Measurements from ENCODE around the gene PLVAP. TPM values are rescaled to one million over a fixed set of nuclear protein-coding genes. Genes with fewer than 3 reads are reported as not detected.
A peak's percentile ranks its signal among the peaks of the same experiment; 100 is the strongest.

PLVAP gene
- total and polyA plus RNA-seq, 3 experiments from 2014 or later, result not detected

- H3K27ac Mint-ChIP-seq, result no peak overlapping the region
- DNase-seq, result peak in 1 of 5 donors; percentile 15
- ChIA-PET CTCF (interaction anchor here (0.6 to 4.0 kb wide), 11 partner anchors 16 to 265 kb away, joined by 3 to 21 read pairs (median 3); partner anchors contain the start of genes BST2 and NXNL1), POLR2A (interaction anchor here (0.9 kb wide), 1 partner anchor 88 kb away, joined by 3 read pairs; no protein-coding TSS in a partner anchor)
- H3K9me3 Mint-ChIP-seq, result peaks cover 0 to 2% (median 0%) of the 10 kb centered on the region in 5 donors
- H3K27me3 Mint-ChIP-seq, result peaks cover 0 to 2% of the 10 kb centered on the region in 2 donors
- H3K4me3 Mint-ChIP-seq, result peak overlapping the region; percentile 16 to 94 (median 89)
- H3K4me1 Mint-ChIP-seq, result peaks cover 13 to 26% (median 18%) of the 10 kb centered on the region in 3 donors
- H3K27me3 ChIP-seq (ENCODE audit: insufficient read depth, low read length, poor library complexity, severe bottlenecking), result no peaks in the 10 kb centered on the region
- no peaks in the 10 kb centered on the region for H3K36me3 Mint-ChIP-seq
- no peak overlapping the region for H3K27ac ChIP-seq (ENCODE audit: low read depth, low read length)
- H3K9me3 ChIP-seq (ENCODE audit: low read length), result no peaks in the 10 kb centered on the region
- peak overlapping the region; percentile 64 for H3K4me3 ChIP-seq (ENCODE audit: low read length)
- H3K4me1 ChIP-seq (ENCODE audit: insufficient read depth, low read length), result peaks cover 18% of the 10 kb centered on the region
- no peaks in the 10 kb centered on the region for H3K36me3 ChIP-seq (ENCODE audit: insufficient read depth, low read length)
Measured at GRCh38 chr19:17389957-17390664, 13.0 kb upstream of the PLVAP start.

GRCh38 chr19:17389288-17389687 is 12.1 kb upstream of the PLVAP start:
- Mint-ChIP-seq H3K36me3 (no peaks in the 10 kb centered on the region), H3K4me3 (peak overlapping the region in 2 of 7 donors; percentile 8 to 24), H3K4me1 (peaks cover 10 to 22% (median 13%) of the 10 kb centered on the region in 3 donors), H3K9me3 (peaks cover 0 to 2% (median 0%) of the 10 kb centered on the region in 5 donors), H3K27me3 (peaks cover 0 to 2% of the 10 kb centered on the region in 2 donors), H3K27ac (no peak overlapping the region)
- POLR2A ChIA-PET, result no interaction called here
- no peaks in the 10 kb centered on the region for H3K9me3 ChIP-seq (ENCODE audit: low read length)
- peaks cover 9% of the 10 kb centered on the region for H3K4me1 ChIP-seq (ENCODE audit: insufficient read depth, low read length)
- no peaks in the 10 kb centered on the region for H3K27me3 ChIP-seq (ENCODE audit: insufficient read depth, low read length, poor library complexity, severe bottlenecking)
- H3K27ac ChIP-seq (ENCODE audit: low read depth, low read length), result no peak overlapping the region
- H3K4me3 ChIP-seq (ENCODE audit: low read length), result no peak overlapping the region
- no peak for DNase-seq
- no peaks in the 10 kb centered on the region for H3K36me3 ChIP-seq (ENCODE audit: insufficient read depth, low read length)
- CTCF ChIA-PET, result interaction anchor here (0.9 to 4.0 kb wide), 13 partner anchors 14 to 264 kb away, joined by 3 to 21 read pairs (median 4); partner anchors contain the start of genes BST2 and NXNL1

GRCh38 chr19:17385878-17386611 is 8.9 kb upstream of the PLVAP start:
- Histone ChIP-seq H3K4me3 (ENCODE audit: low read length) (no peak overlapping the region), H3K27ac (ENCODE audit: low read depth, low read length) (no peak overlapping the region), H3K4me1 (ENCODE audit: insufficient read depth, low read length) (peaks cover 4% of the 10 kb centered on the region), H3K36me3 (ENCODE audit: insufficient read depth, low read length) (no peaks in the 10 kb centered on the region), H3K9me3 (ENCODE audit: low read length) (no peaks in the 10 kb centered on the region), H3K27me3 (ENCODE audit: insufficient read depth, low read length, poor library complexity, severe bottlenecking) (no peaks in the 10 kb centered on the region)
- Mint-ChIP-seq H3K4me3 (no peak overlapping the region), H3K9me3 (peaks cover 0 to 2% (median 0%) of the 10 kb centered on the region in 5 donors), H3K27me3 (no peaks in the 10 kb centered on the region), H3K4me1 (peaks cover 8 to 14% (median 11%) of the 10 kb centered on the region in 3 donors), H3K27ac (no peak overlapping the region), H3K36me3 (no peaks in the 10 kb centered on the region)
- CTCF ChIA-PET, result interaction anchor here (0.6 to 3.5 kb wide), 19 partner anchors 10 to 125 kb away, joined by 3 to 15 read pairs (median 4); partner anchors contain the start of genes ABHD8 and BST2
- POLR2A ChIA-PET, result interaction anchor here (0.6 to 0.7 kb wide), 2 partner anchors 72 to 141 kb away, joined by 3 read pairs; no protein-coding TSS in a partner anchor
- DNase-seq, result peak; percentile 37 to 69 (median 40)

GRCh38 chr19:17380426-17381138 is 3.4 kb upstream of the PLVAP start:
- H3K27me3 Mint-ChIP-seq, result peaks cover 0 to 14% of the 10 kb centered on the region in 2 donors

GRCh38 chr19:17379221-17379631 is 2.1 kb upstream of the PLVAP start:
- no peak for DNase-seq

More at GRCh38 chr19:17380426-17381138, 3.4 kb upstream of the PLVAP start:
- no peaks in the 10 kb centered on the region for H3K36me3 ChIP-seq (ENCODE audit: insufficient read depth, low read length)
- H3K9me3 ChIP-seq (ENCODE audit: low read length), result no peaks in the 10 kb centered on the region
- H3K4me1 ChIP-seq (ENCODE audit: insufficient read depth, low read length), result peaks cover 4% of the 10 kb centered on the region
- ChIA-PET CTCF (no interaction called here), POLR2A (no interaction called here)
- Mint-ChIP-seq H3K4me3 (peak overlapping the region in 2 of 7 donors; percentile 26 to 27), H3K36me3 (peaks cover 0 to 5% (median 0%) of the 10 kb centered on the region in 3 donors), H3K4me1 (peaks cover 5 to 6% (median 6%) of the 10 kb centered on the region in 3 donors), H3K27ac (no peak overlapping the region), H3K9me3 (peaks cover 0 to 2% (median 0%) of the 10 kb centered on the region in 5 donors)
- no peak overlapping the region for H3K4me3 ChIP-seq (ENCODE audit: low read length)
- no peak overlapping the region for H3K27ac ChIP-seq (ENCODE audit: low read depth, low read length)
- DNase-seq, result no peak
- H3K27me3 ChIP-seq (ENCODE audit: insufficient read depth, low read length, poor library complexity, severe bottlenecking), result no peaks in the 10 kb centered on the region

GRCh38 chr19:17378271-17378670 is 1.1 kb upstream of the PLVAP start:
- Mint-ChIP-seq H3K9me3 (peaks cover 0 to 2% (median 0%) of the 10 kb centered on the region in 5 donors), H3K4me3 (no peak overlapping the region), H3K36me3 (peaks cover 0 to 5% (median 0%) of the 10 kb centered on the region in 3 donors), H3K4me1 (peaks cover 5 to 6% (median 6%) of the 10 kb centered on the region in 3 donors), H3K27me3 (peaks cover 0 to 14% of the 10 kb centered on the region in 2 donors), H3K27ac (no peak overlapping the region)
- Histone ChIP-seq H3K36me3 (ENCODE audit: insufficient read depth, low read length) (no peaks in the 10 kb centered on the region), H3K27ac (ENCODE audit: low read depth, low read length) (no peak overlapping the region), H3K4me3 (ENCODE audit: low read length) (no peak overlapping the region), H3K9me3 (ENCODE audit: low read length) (no peaks in the 10 kb centered on the region), H3K4me1 (ENCODE audit: insufficient read depth, low read length) (peaks cover 4% of the 10 kb centered on the region), H3K27me3 (ENCODE audit: insufficient read depth, low read length, poor library complexity, severe bottlenecking) (no peaks in the 10 kb centered on the region)
- CTCF ChIA-PET, result no interaction called here
- DNase-seq, result no peak
- POLR2A ChIA-PET, result no interaction called here

More at GRCh38 chr19:17379221-17379631, 2.1 kb upstream of the PLVAP start:
- peaks cover 0 to 14% of the 10 kb centered on the region in 2 donors for H3K27me3 Mint-ChIP-seq
- H3K36me3 Mint-ChIP-seq, result peaks cover 0 to 5% (median 0%) of the 10 kb centered on the region in 3 donors
- H3K4me1 Mint-ChIP-seq, result peaks cover 5 to 6% (median 6%) of the 10 kb centered on the region in 3 donors
- Histone ChIP-seq H3K27ac (ENCODE audit: low read depth, low read length) (no peak overlapping the region), H3K27me3 (ENCODE audit: insufficient read depth, low read length, poor library complexity, severe bottlenecking) (no peaks in the 10 kb centered on the region), H3K9me3 (ENCODE audit: low read length) (no peaks in the 10 kb centered on the region), H3K36me3 (ENCODE audit: insufficient read depth, low read length) (no peaks in the 10 kb centered on the region), H3K4me1 (ENCODE audit: insufficient read depth, low read length) (peaks cover 4% of the 10 kb centered on the region), H3K4me3 (ENCODE audit: low read length) (no peak overlapping the region)
- peaks cover 0 to 2% (median 0%) of the 10 kb centered on the region in 5 donors for H3K9me3 Mint-ChIP-seq
- H3K27ac Mint-ChIP-seq, result peak overlapping the region in 1 of 8 donors; percentile 17
- CTCF ChIA-PET, result interaction anchor here (0.7 kb wide), 1 partner anchor 38 kb away, joined by 3 read pairs; no protein-coding TSS in a partner anchor
- POLR2A ChIA-PET, result no interaction called here
- H3K4me3 Mint-ChIP-seq, result no peak overlapping the region

- DNase-seq, result no peak
- CTCF ChIA-PET, result no interaction called here
- no peak overlapping the region for H3K27ac Mint-ChIP-seq
- Histone ChIP-seq H3K27me3 (ENCODE audit: insufficient read depth, low read length, poor library complexity, severe bottlenecking) (no peaks in the 10 kb centered on the region), H3K36me3 (ENCODE audit: insufficient read depth, low read length) (no peaks in the 10 kb centered on the region), H3K27ac (ENCODE audit: low read depth, low read length) (no peak overlapping the region), H3K4me3 (ENCODE audit: low read length) (no peak overlapping the region), H3K9me3 (ENCODE audit: low read length) (no peaks in the 10 kb centered on the region), H3K4me1 (ENCODE audit: insufficient read depth, low read length) (no peaks in the 10 kb centered on the region)
- peaks cover 0 to 5% (median 0%) of the 10 kb centered on the region in 3 donors for H3K4me1 Mint-ChIP-seq
- H3K4me3 Mint-ChIP-seq, result no peak overlapping the region
- no peaks in the 10 kb centered on the region for H3K9me3 Mint-ChIP-seq
- H3K36me3 Mint-ChIP-seq, result no peaks in the 10 kb centered on the region
- peaks cover 13 to 25% of the 10 kb centered on the region in 2 donors for H3K27me3 Mint-ChIP-seq
- POLR2A ChIA-PET, result no interaction called here
Measured at GRCh38 chr19:17370026-17370587, 7.0 kb downstream of the PLVAP start.

Measured in CD8-positive, alpha-beta memory T cell (primary cell).